HepG2 (cell line): ENCODE results near the gene SPI1. TPM values are rescaled to one million over a fixed set of nuclear protein-coding genes. Genes with fewer than 3 reads are reported as not detected.
A peak's percentile ranks its signal among the peaks of the same experiment; 100 is the strongest.

Source experiments
- ASH2L ChIP-seq: fragments of 300-600, 200-600 bp; sonication (generic); IDR thresholded peaks from 2 replicates; pipeline ENCODE4 v1.7.0; 2017; ENCODE audit warnings: low read depth, mild to moderate bottlenecking, moderate library complexity, mixed read lengths, low read length; ENCODE audit not compliant: insufficient read length
- DZIP1 ChIP-seq: sonication (generic); formaldehyde crosslinking; IDR thresholded peaks from 2 replicates; pipeline ENCODE4 v1.5.0; 2020; ENCODE audit warnings: mild to moderate bottlenecking, missing genetic modification reagents
- ELF4 ChIP-seq: sonication (generic); formaldehyde crosslinking; IDR thresholded peaks from 2 replicates; pipeline ENCODE4 v1.5.0; 2020; ENCODE audit warnings: missing genetic modification reagents, mild to moderate bottlenecking, moderate library complexity, borderline replicate concordance
- ESRRA ChIP-seq: sonication (generic); formaldehyde crosslinking; IDR thresholded peaks from 2 replicates; pipeline ENCODE4 v1.5.1; 2020; ENCODE audit warnings: mild to moderate bottlenecking, low read depth, missing genetic modification reagents
- ETV6 ChIP-seq: sonication (generic); formaldehyde crosslinking; conservative IDR thresholded peaks from 2 replicates; pipeline ENCODE4 v1.4.0; 2020; ENCODE audit warnings: missing genetic modification reagents
- FOXO1 ChIP-seq: sonication (generic); formaldehyde crosslinking; IDR thresholded peaks from 2 replicates; pipeline ENCODE4 v1.4.0; 2020; ENCODE audit warnings: missing genetic modification reagents
- FOXO4 ChIP-seq: sonication (generic); formaldehyde crosslinking; conservative IDR thresholded peaks from 2 replicates; pipeline ENCODE4 v1.8.1; 2023; ENCODE audit warnings: missing genetic modification reagents
- ZFX ChIP-seq: sonication (generic); formaldehyde crosslinking; IDR thresholded peaks from 2 replicates; pipeline ENCODE4 v1.4.0; 2020; ENCODE audit warnings: mild to moderate bottlenecking, low read depth, missing genetic modification reagents, moderate library complexity
- ZNF660 ChIP-seq: sonication (generic); formaldehyde crosslinking; IDR thresholded peaks from 2 replicates; pipeline ENCODE4 v1.5.1; 2020; ENCODE audit warnings: mild to moderate bottlenecking, low read depth, missing genetic modification reagents, borderline replicate concordance
- polyA plus RNA-seq, 8 experiments: library from polyadenylated mRNA; depleted of rRNA in 3 of 8; stranded (reverse) in 7 of 8; unstranded in 1 of 8; fragments of >200 nt; fragmentation: Illumina TruSeq in 4 of 8; extraction: Trizol in 4 of 8; gene quantifications; 2 replicates each; pipeline versions ENCODE4 v1.2.1 to v1.2.3, GENCODE V29; 2011 to 2016; ENCODE audit warnings: low read depth in 4 of 8, missing spikeins in 1 of 8, mixed read lengths in 1 of 8; ENCODE audit not compliant: insufficient read depth in 1 of 8
- total RNA-seq, 5 experiments: library from RNA; depleted of rRNA; stranded (reverse); fragments of >200 nt; fragmentation: Illumina TruSeq; extraction: Trizol; gene quantifications; 2 replicates each; pipeline ENCODE4 v1.2.3, GENCODE V29; 2016; ENCODE audit warnings: low read depth in 1 of 5
- TF ChIP-seq, protein P1 (sequence below): sonication (generic); formaldehyde crosslinking; IDR thresholded peaks from 2 replicates; pipeline ENCODE4 v1.4.0; 2020; ENCODE audit warnings: missing genetic modification reagents, borderline replicate concordance
- TF ChIP-seq, protein P2 (sequence below): sonication (generic); IDR thresholded peaks from 2 replicates; pipeline ENCODE4 v1.6.1; 2016; ENCODE audit warnings: low read depth, borderline replicate concordance
- TF ChIP-seq, protein P3 (sequence below): sonication (generic); formaldehyde crosslinking; IDR thresholded peaks from 2 replicates; pipeline ENCODE4 v1.5.0; 2020; ENCODE audit warnings: mild to moderate bottlenecking, missing genetic modification reagents, moderate library complexity
- TF ChIP-seq, protein P4 (sequence below): sonication (generic); formaldehyde crosslinking; IDR thresholded peaks from 2 replicates; pipeline ENCODE4 v1.8.1; 2023; ENCODE audit warnings: missing genetic modification reagents, mild to moderate bottlenecking, borderline replicate concordance

Gene SPI1
- total and polyA plus RNA-seq, 2 of the 13 experiments (the other 11 are each of a cell fraction or from before 2014, with no cell fraction given), result not detected

GRCh38 chr11:47411884-47412746 is 33.8 kb upstream of the SPI1 start (continued):
- TF ChIP-seq, protein P1, sequence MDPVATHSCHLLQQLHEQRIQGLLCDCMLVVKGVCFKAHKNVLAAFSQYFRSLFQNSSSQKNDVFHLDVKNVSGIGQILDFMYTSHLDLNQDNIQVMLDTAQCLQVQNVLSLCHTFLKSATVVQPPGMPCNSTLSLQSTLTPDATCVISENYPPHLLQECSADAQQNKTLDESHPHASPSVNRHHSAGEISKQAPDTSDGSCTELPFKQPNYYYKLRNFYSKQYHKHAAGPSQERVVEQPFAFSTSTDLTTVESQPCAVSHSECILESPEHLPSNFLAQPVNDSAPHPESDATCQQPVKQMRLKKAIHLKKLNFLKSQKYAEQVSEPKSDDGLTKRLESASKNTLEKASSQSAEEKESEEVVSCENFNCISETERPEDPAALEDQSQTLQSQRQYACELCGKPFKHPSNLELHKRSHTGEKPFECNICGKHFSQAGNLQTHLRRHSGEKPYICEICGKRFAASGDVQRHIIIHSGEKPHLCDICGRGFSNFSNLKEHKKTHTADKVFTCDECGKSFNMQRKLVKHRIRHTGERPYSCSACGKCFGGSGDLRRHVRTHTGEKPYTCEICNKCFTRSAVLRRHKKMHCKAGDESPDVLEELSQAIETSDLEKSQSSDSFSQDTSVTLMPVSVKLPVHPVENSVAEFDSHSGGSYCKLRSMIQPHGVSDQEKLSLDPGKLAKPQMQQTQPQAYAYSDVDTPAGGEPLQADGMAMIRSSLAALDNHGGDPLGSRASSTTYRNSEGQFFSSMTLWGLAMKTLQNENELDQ (CRISPR knock-in tag), result no peak
- no peak for TF ChIP-seq FOXO4 (CRISPR knock-in tag)
- TF ChIP-seq ELF4 (CRISPR knock-in tag), result no peak
- no peak for TF ChIP-seq ESRRA
- TF ChIP-seq, protein P2, sequence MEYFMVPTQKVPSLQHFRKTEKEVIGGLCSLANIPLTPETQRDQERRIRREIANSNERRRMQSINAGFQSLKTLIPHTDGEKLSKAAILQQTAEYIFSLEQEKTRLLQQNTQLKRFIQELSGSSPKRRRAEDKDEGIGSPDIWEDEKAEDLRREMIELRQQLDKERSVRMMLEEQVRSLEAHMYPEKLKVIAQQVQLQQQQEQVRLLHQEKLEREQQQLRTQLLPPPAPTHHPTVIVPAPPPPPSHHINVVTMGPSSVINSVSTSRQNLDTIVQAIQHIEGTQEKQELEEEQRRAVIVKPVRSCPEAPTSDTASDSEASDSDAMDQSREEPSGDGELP, result peak; percentile 76; the same call in 1 of the 2 replicates
- TF ChIP-seq ASH2L, result no peak
- TF ChIP-seq DZIP1 (CRISPR knock-in tag), result peak; percentile 66; the same call in 1 of the 2 replicates
- TF ChIP-seq, protein P3, sequence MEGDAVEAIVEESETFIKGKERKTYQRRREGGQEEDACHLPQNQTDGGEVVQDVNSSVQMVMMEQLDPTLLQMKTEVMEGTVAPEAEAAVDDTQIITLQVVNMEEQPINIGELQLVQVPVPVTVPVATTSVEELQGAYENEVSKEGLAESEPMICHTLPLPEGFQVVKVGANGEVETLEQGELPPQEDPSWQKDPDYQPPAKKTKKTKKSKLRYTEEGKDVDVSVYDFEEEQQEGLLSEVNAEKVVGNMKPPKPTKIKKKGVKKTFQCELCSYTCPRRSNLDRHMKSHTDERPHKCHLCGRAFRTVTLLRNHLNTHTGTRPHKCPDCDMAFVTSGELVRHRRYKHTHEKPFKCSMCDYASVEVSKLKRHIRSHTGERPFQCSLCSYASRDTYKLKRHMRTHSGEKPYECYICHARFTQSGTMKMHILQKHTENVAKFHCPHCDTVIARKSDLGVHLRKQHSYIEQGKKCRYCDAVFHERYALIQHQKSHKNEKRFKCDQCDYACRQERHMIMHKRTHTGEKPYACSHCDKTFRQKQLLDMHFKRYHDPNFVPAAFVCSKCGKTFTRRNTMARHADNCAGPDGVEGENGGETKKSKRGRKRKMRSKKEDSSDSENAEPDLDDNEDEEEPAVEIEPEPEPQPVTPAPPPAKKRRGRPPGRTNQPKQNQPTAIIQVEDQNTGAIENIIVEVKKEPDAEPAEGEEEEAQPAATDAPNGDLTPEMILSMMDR, result peak; percentile 88
- no peak for TF ChIP-seq ETV6
- no peak for TF ChIP-seq ZNF660
- peak; percentile 53; the same call in 1 of the 2 replicates for TF ChIP-seq ZFX (CRISPR knock-in tag)
- peak; percentile 35; the same call in 1 of the 2 replicates for TF ChIP-seq FOXO1 (CRISPR knock-in tag)
- TF ChIP-seq, protein P4, sequence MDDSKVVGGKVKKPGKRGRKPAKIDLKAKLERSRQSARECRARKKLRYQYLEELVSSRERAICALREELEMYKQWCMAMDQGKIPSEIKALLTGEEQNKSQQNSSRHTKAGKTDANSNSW (CRISPR knock-in tag), result no peak
